ENCODE data around the gene PLPP3. TPM values are rescaled to one million over a fixed set of nuclear protein-coding genes. Genes with fewer than 3 reads are reported as not detected.

PLPP3 gene
- total RNA-seq, 1 experiment from 2014 or later: 8.2 TPM

DNA sequence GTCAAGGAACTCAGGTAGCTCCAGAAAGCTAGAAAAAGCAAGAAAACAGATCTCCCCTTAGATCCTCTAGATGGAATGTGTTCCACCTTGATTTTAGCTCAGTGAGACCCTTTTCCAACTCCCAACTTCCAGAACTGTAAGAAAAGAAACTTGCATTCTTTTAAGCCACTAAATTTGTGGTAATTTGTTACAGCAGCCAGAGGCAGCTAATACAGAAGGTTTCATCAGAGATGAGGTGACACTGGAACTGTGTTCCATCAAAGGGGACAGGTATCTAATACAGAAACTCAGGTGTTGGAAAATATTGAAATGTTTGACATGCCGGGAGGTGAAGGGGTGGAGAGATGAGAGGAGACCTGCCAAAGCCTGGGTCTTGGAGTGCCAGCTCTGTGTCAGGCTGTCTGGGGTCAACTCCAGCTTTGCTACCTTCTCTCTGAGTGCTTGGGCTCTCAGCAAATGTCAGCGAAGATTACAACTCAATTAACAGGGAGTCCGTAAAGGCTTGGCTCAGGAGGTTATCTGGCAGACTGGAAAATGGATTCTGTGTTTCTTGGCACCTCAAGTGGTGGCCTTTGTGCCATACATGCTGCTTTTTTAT lies 71.3 kb downstream of the PLPP3 start:
- CTCF ChIA-PET: no interaction called here
- no peaks in the 10 kb centered on the region for H3K36me3 ChIP-seq (ENCODE audit: control insufficient read depth, insufficient read depth, low read length)

DNA sequence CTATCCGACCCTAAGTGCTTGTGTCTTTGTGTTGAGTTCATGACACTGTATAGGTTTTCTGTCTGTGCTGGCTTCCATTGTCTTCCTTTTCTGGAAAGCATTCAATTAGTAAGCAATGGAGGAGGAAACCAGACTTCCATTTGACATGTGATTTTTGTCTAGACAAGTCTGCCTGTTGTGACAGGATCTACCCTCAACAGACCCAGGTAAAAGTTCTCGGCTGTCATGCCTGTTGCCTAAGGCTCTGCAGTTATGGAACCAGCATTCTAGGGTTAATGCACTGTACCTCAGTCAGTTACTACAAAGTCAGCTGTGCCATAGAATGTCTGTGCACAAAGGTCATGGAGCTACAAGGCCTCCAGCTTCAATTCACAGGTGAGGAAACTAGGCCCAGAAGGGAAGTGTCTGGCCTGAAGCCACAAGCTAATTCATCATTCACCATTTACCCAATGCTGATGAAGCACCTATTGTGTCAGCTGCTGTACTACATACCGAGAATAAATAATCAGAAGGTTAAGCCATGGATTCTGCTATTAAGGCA lies 72.3 kb downstream of the PLPP3 start:
- DNase-seq (ENCODE audit: low read depth, low spot score) (no peak), ATAC-seq (no peak)
- Histone ChIP-seq H3K36me3 (ENCODE audit: control insufficient read depth, insufficient read depth, low read length) (no peaks in the 10 kb centered on the region), H3K4me1 (ENCODE audit: control insufficient read depth, insufficient read depth, low read length) (no peaks in the 10 kb centered on the region), H3K9me3 (ENCODE audit: control insufficient read depth, insufficient read depth, low read depth, low read length) (no peaks in the 10 kb centered on the region), H3K27ac (ENCODE audit: low read length) (no peak overlapping the region), H3K4me3 (ENCODE audit: low read depth in 2 of 2, low read length in 2 of 2) (no peak overlapping the region), H3K27me3 (ENCODE audit: control insufficient read depth, insufficient read depth, low read length) (no peaks in the 10 kb centered on the region)
- ChIA-PET POLR2A (no interaction called here), CTCF (no interaction called here)
- in situ Hi-C loops (cut with HindIII; ENCODE audit: low pct_unique_long_range_greater_than_20kb, low sequenced_read_pairs) (no loop called here), intact Hi-C loops (cut with micrococcal nuclease; ENCODE audit: unreplicated experiment) (no loop called here)
- BruUV-seq (replicated peaks): no TSS peak
- TF ChIP-seq SIN3A (IDR thresholded peaks at IDR 0.05; ENCODE audit: borderline replicate concordance, insufficient read depth, low read depth, low read length) (no peak), TCF7L2 (IDR thresholded peaks at IDR 0.05; ENCODE audit: low read depth, low read length) (no peak), POLR2AphosphoS5 (IDR thresholded peaks at IDR 0.05; ENCODE audit: low read depth, low read length) (no peak)
- TF ChIP-seq, protein P1, sequence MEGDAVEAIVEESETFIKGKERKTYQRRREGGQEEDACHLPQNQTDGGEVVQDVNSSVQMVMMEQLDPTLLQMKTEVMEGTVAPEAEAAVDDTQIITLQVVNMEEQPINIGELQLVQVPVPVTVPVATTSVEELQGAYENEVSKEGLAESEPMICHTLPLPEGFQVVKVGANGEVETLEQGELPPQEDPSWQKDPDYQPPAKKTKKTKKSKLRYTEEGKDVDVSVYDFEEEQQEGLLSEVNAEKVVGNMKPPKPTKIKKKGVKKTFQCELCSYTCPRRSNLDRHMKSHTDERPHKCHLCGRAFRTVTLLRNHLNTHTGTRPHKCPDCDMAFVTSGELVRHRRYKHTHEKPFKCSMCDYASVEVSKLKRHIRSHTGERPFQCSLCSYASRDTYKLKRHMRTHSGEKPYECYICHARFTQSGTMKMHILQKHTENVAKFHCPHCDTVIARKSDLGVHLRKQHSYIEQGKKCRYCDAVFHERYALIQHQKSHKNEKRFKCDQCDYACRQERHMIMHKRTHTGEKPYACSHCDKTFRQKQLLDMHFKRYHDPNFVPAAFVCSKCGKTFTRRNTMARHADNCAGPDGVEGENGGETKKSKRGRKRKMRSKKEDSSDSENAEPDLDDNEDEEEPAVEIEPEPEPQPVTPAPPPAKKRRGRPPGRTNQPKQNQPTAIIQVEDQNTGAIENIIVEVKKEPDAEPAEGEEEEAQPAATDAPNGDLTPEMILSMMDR (IDR thresholded peaks at IDR 0.05): no peak
- TF ChIP-seq, protein P2, sequence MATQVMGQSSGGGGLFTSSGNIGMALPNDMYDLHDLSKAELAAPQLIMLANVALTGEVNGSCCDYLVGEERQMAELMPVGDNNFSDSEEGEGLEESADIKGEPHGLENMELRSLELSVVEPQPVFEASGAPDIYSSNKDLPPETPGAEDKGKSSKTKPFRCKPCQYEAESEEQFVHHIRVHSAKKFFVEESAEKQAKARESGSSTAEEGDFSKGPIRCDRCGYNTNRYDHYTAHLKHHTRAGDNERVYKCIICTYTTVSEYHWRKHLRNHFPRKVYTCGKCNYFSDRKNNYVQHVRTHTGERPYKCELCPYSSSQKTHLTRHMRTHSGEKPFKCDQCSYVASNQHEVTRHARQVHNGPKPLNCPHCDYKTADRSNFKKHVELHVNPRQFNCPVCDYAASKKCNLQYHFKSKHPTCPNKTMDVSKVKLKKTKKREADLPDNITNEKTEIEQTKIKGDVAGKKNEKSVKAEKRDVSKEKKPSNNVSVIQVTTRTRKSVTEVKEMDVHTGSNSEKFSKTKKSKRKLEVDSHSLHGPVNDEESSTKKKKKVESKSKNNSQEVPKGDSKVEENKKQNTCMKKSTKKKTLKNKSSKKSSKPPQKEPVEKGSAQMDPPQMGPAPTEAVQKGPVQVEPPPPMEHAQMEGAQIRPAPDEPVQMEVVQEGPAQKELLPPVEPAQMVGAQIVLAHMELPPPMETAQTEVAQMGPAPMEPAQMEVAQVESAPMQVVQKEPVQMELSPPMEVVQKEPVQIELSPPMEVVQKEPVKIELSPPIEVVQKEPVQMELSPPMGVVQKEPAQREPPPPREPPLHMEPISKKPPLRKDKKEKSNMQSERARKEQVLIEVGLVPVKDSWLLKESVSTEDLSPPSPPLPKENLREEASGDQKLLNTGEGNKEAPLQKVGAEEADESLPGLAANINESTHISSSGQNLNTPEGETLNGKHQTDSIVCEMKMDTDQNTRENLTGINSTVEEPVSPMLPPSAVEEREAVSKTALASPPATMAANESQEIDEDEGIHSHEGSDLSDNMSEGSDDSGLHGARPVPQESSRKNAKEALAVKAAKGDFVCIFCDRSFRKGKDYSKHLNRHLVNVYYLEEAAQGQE (IDR thresholded peaks at IDR 0.05; ENCODE audit: insufficient read depth in 1 of 2, low read depth in 2 of 2, low read length in 1 of 2): no peak

More for the DNA sequence above, 71.3 kb downstream of the PLPP3 start:
- Histone ChIP-seq H3K4me3 (ENCODE audit: low read depth in 2 of 2, low read length in 2 of 2) (no peak overlapping the region), H3K27ac (ENCODE audit: low read length) (no peak overlapping the region), H3K27me3 (ENCODE audit: control insufficient read depth, insufficient read depth, low read length) (no peaks in the 10 kb centered on the region), H3K4me1 (ENCODE audit: control insufficient read depth, insufficient read depth, low read length) (no peaks in the 10 kb centered on the region), H3K9me3 (ENCODE audit: control insufficient read depth, insufficient read depth, low read depth, low read length) (no peaks in the 10 kb centered on the region)
- BruUV-seq (replicated peaks): no TSS peak
- in situ Hi-C loops (cut with HindIII; ENCODE audit: low pct_unique_long_range_greater_than_20kb, low sequenced_read_pairs) (no loop called here), intact Hi-C loops (cut with micrococcal nuclease; ENCODE audit: unreplicated experiment) (no loop called here)
- DNase-seq (ENCODE audit: low read depth, low spot score) (no peak), ATAC-seq (no peak)
- POLR2A ChIA-PET: interaction anchor here (0.6 kb wide), 1 partner anchor 1115 kb away, joined by 3 read pairs; no protein-coding TSS in a partner anchor
- TF ChIP-seq TCF7L2 (IDR thresholded peaks at IDR 0.05; ENCODE audit: low read depth, low read length) (no peak), POLR2AphosphoS5 (IDR thresholded peaks at IDR 0.05; ENCODE audit: low read depth, low read length) (no peak), SIN3A (IDR thresholded peaks at IDR 0.05; ENCODE audit: borderline replicate concordance, insufficient read depth, low read depth, low read length) (no peak)
- TF ChIP-seq, protein P1 (IDR thresholded peaks at IDR 0.05): no peak
- TF ChIP-seq, protein P2 (IDR thresholded peaks at IDR 0.05; ENCODE audit: insufficient read depth in 1 of 2, low read depth in 2 of 2, low read length in 1 of 2): no peak
